GM18508 (cell line): ENCODE data around the gene PADI1.

Experiments
- ATAC-seq: cut with Tn5 transposase; IDR thresholded peaks from one replicate; pipeline ENCODE4 v1.9.1; 2021; ENCODE audit warnings: moderate number of reproducible peaks; ENCODE audit not compliant: insufficient read depth, unreplicated experiment

Gene PADI1

GRCh38 chr1:17213148-17213781, 8.3 kb downstream of the PADI1 start:
- no peak for ATAC-seq

GRCh38 chr1:17213782-17214148, 8.8 kb downstream of the PADI1 start:
- no peak for ATAC-seq

GRCh38 chr1:17214876-17215544, 10.1 kb downstream of the PADI1 start:
- no peak for ATAC-seq

- ATAC-seq = no peak
Observed at GRCh38 chr1:17215545-17215890, 10.6 kb downstream of the PADI1 start.

- no peak for ATAC-seq
Observed at GRCh38 chr1:17216078-17216477, 11.2 kb downstream of the PADI1 start.

- no peak for ATAC-seq
Observed at GRCh38 chr1:17217607-17218006, 12.7 kb downstream of the PADI1 start.

GRCh38 chr1:17218939-17219338, 14.0 kb downstream of the PADI1 start:
- ATAC-seq = no peak

GRCh38 chr1:17220287-17220686, 15.4 kb downstream of the PADI1 start:
- no peak for ATAC-seq

- no peak for ATAC-seq
Observed at GRCh38 chr1:17222557-17222956, 17.6 kb downstream of the PADI1 start.

GRCh38 chr1:17224434-17224833, 19.5 kb downstream of the PADI1 start:
- ATAC-seq = no peak

- ATAC-seq = no peak
Observed at GRCh38 chr1:17225140-17225539, 20.2 kb downstream of the PADI1 start.

GRCh38 chr1:17227358-17227915, 22.5 kb downstream of the PADI1 start:
- ATAC-seq = no peak

GRCh38 chr1:17228619-17229018, 23.7 kb downstream of the PADI1 start:
- no peak for ATAC-seq

GRCh38 chr1:17229379-17229778, 24.5 kb downstream of the PADI1 start:
- ATAC-seq = no peak

- ATAC-seq = no peak
Observed at GRCh38 chr1:17230106-17230505, 25.2 kb downstream of the PADI1 start.

- ATAC-seq = no peak
Observed at GRCh38 chr1:17230671-17231310, 25.9 kb downstream of the PADI1 start.

GRCh38 chr1:17232759-17233661, 28.1 kb downstream of the PADI1 start:
- no peak for ATAC-seq

- no peak for ATAC-seq
Observed at GRCh38 chr1:17233675-17234320, 28.9 kb downstream of the PADI1 start.

GRCh38 chr1:17234405-17234804, 29.5 kb downstream of the PADI1 start:
- ATAC-seq = no peak
